ENCODE data around the gene CYP2S1.
"Not testable (repeated sequence)": the region's sequence is repeated elsewhere in the genome, so short reads cannot be mapped to it uniquely, and the experiment has no call there.

Gene CYP2S1

GRCh38 chr19:41226874-41227390, 33.9 kb downstream of the CYP2S1 start:
- no peak for DNase-seq

GRCh38 chr19:41228486-41228885, 35.5 kb downstream of the CYP2S1 start:
- DNase-seq = no peak

GRCh38 chr19:41229338-41229737, 36.3 kb downstream of the CYP2S1 start:
- DNase-seq = not testable (repeated sequence)

- no peak for DNase-seq
Observed at GRCh38 chr19:41230067-41230857, 37.2 kb downstream of the CYP2S1 start.

- no peak for DNase-seq
Observed at GRCh38 chr19:41232686-41233085, 39.7 kb downstream of the CYP2S1 start.

- DNase-seq = no peak
Observed at GRCh38 chr19:41233748-41234240, 40.8 kb downstream of the CYP2S1 start.

- DNase-seq = no peak
Observed at GRCh38 chr19:41234512-41235168, 41.6 kb downstream of the CYP2S1 start.

- DNase-seq = no peak
Observed at GRCh38 chr19:41235480-41235879, 42.5 kb downstream of the CYP2S1 start.

GRCh38 chr19:41238244-41238643, 45.2 kb downstream of the CYP2S1 start:
- DNase-seq = no peak

GRCh38 chr19:41239363-41239762, 46.3 kb downstream of the CYP2S1 start:
- DNase-seq = no peak

GRCh38 chr19:41239961-41240574, 47.0 kb downstream of the CYP2S1 start:
- DNase-seq = no peak

GRCh38 chr19:41241859-41242258, 48.8 kb downstream of the CYP2S1 start:
- DNase-seq = no peak

GRCh38 chr19:41244117-41244516, 51.1 kb downstream of the CYP2S1 start:
- no peak for DNase-seq

- no peak for DNase-seq
Observed at GRCh38 chr19:41245843-41246242, 52.8 kb downstream of the CYP2S1 start.

GRCh38 chr19:41248895-41249294, 55.9 kb downstream of the CYP2S1 start:
- no peak for DNase-seq

- no peak for DNase-seq
Observed at GRCh38 chr19:41249707-41250423, 56.8 kb downstream of the CYP2S1 start.

GRCh38 chr19:41253660-41254059, 60.6 kb downstream of the CYP2S1 start:
- DNase-seq = no peak

GRCh38 chr19:41255171-41255570, 62.2 kb downstream of the CYP2S1 start:
- DNase-seq = no peak

All from activated T-cell treated with anti-CD3 and anti-CD28 coated beads, Interleukin-2, amount 50 U/mL, for 48 hours (primary cell).